A549 (cell line): ENCODE measurements around the gene SRPK2.

Experiments
- POLR2A ChIP-seq: IDR thresholded peaks from 2 replicates; pipeline ENCODE4 v1.6.1; 2012; ENCODE audit warnings: mild to moderate bottlenecking, low read length
- TF ChIP-seq, protein P1 (sequence below): fragments of >200 bp; sonication (Bioruptor Twin); formaldehyde crosslinking; IDR thresholded peaks from 3 replicates; pipeline ENCODE4 v1.5.1; 2016
- TF ChIP-seq, protein P2 (sequence below): fragments of 450-650 bp; IDR thresholded peaks from 2 replicates; pipeline ENCODE4 v1.6.1; 2014; ENCODE audit warnings: antibody characterized with exemption

DNA sequence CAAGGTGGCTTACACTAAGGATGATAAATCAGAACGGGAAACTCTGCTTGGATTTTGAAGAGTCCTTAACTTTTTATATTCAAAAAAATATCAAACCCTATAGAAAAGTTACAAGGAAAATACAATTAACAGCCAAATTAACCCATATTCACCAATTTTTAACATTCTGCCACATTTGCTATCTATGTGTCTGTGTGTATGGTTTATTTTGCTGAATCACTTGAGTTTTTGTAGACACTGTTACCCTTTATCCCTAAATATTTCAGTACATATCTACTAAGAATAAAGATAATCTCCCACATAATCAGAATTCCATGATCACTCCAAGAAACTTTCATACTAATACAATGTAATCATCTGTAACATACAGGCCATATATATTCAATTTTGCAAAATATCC lies 1.2 kb upstream of the SRPK2 start:
- TF ChIP-seq, protein P1, sequence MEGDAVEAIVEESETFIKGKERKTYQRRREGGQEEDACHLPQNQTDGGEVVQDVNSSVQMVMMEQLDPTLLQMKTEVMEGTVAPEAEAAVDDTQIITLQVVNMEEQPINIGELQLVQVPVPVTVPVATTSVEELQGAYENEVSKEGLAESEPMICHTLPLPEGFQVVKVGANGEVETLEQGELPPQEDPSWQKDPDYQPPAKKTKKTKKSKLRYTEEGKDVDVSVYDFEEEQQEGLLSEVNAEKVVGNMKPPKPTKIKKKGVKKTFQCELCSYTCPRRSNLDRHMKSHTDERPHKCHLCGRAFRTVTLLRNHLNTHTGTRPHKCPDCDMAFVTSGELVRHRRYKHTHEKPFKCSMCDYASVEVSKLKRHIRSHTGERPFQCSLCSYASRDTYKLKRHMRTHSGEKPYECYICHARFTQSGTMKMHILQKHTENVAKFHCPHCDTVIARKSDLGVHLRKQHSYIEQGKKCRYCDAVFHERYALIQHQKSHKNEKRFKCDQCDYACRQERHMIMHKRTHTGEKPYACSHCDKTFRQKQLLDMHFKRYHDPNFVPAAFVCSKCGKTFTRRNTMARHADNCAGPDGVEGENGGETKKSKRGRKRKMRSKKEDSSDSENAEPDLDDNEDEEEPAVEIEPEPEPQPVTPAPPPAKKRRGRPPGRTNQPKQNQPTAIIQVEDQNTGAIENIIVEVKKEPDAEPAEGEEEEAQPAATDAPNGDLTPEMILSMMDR: no peak
- TF ChIP-seq POLR2A: no peak
- TF ChIP-seq, protein P2, sequence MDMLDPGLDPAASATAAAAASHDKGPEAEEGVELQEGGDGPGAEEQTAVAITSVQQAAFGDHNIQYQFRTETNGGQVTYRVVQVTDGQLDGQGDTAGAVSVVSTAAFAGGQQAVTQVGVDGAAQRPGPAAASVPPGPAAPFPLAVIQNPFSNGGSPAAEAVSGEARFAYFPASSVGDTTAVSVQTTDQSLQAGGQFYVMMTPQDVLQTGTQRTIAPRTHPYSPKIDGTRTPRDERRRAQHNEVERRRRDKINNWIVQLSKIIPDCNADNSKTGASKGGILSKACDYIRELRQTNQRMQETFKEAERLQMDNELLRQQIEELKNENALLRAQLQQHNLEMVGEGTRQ: no peak
